Naive thymus-derived CD4-positive, alpha-beta T cell (primary cell): ENCODE data around the gene VAMP1. TPM values are rescaled to one million over a fixed set of nuclear protein-coding genes. Genes with fewer than 3 reads are reported as not detected.

Experiments used
- polyA plus RNA-seq, 2 donors: library from polyadenylated mRNA; unstranded; fragments of 300-500 nt; fragmentation: Illumina TruSeq; gene quantifications; one replicate each; pipeline ENCODE4 v1.2.3, GENCODE V29; 2021
- total RNA-seq, 6 experiments: library from RNA in 5 of 6; stranded (reverse) in 5 of 6; gene quantifications; 1 replicate in 5 of 6; 2 replicates in 1 of 6; pipeline ENCODE4 v1.2.3 and lab custom pipeline; 2021 to 2026

VAMP1 gene
- total and polyA plus RNA-seq, 7 experiments from 2014 or later, result 10.9 to 123 (median 41.0) TPM

Other genes with a start within 250 kb of the VAMP1 start
- not detected for gene PLEKHG6, start 160.0 kb downstream of the VAMP1 start, total RNA-seq
- 1 to 10 TPM in 1 of 2 donors, under 1 TPM in 1; 0.15 to 1.3 TPM for gene PLEKHG6, start 160.0 kb downstream of the VAMP1 start, polyA plus RNA-seq
- 10 to 100 TPM; 40.9 to 99.4 (median 67.3) TPM for gene TNFRSF1A, start 128.6 kb downstream of the VAMP1 start, total RNA-seq
- gene TNFRSF1A, start 128.6 kb downstream of the VAMP1 start, polyA plus RNA-seq, result 10 to 100 TPM; 24.1 to 46.3 TPM
- 1 to 10 TPM in 4 of 5 experiments, under 1 TPM in 1; 0.22 to 5.3 (median 3.6) TPM for gene SCNN1A, start 95.1 kb downstream of the VAMP1 start, total RNA-seq
- 1 to 10 TPM in 1 of 2 donors, under 1 TPM in 1; 0.84 to 1.2 TPM for gene SCNN1A, start 95.1 kb downstream of the VAMP1 start, polyA plus RNA-seq
- gene LTBR, start 86.5 kb downstream of the VAMP1 start, total RNA-seq, result 10 to 100 TPM in 1 of 5 experiments, 1 to 10 TPM in 3, under 1 TPM in 1; 0.34 to 25.2 (median 2.2) TPM
- not detected for gene LTBR, start 86.5 kb downstream of the VAMP1 start, polyA plus RNA-seq
- gene CD27, start 25.7 kb downstream of the VAMP1 start, total RNA-seq, result 100 to 1,000 TPM in 4 of 5 experiments, 10 to 100 TPM in 1; 74.1 to 217 (median 130) TPM
- gene CD27, start 25.7 kb downstream of the VAMP1 start, polyA plus RNA-seq, result 100 to 1,000 TPM; 560 to 590 TPM
- 10 to 100 TPM; 23.0 to 65.4 (median 52.9) TPM for gene TAPBPL, start 18.6 kb downstream of the VAMP1 start, total RNA-seq
- gene TAPBPL, start 18.6 kb downstream of the VAMP1 start, polyA plus RNA-seq, result 100 to 1,000 TPM in 1 of 2 donors, 10 to 100 TPM in 1; 48.7 to 104 TPM
- gene MRPL51, start 22.6 kb upstream of the VAMP1 start, total RNA-seq, result 100 to 1,000 TPM in 1 of 5 experiments, 10 to 100 TPM in 4; 22.5 to 208 (median 80.9) TPM
- 100 to 1,000 TPM; 204 to 220 TPM for gene MRPL51, start 22.6 kb upstream of the VAMP1 start, polyA plus RNA-seq
- 100 to 1,000 TPM in 1 of 5 experiments, 10 to 100 TPM in 4; 30.3 to 121 (median 38.4) TPM for gene NCAPD2, start 23.4 kb upstream of the VAMP1 start, total RNA-seq
- gene NCAPD2, start 23.4 kb upstream of the VAMP1 start, polyA plus RNA-seq, result 10 to 100 TPM; 24.4 to 46.7 TPM
- 1,000 to 10,000 TPM in 1 of 5 experiments, 100 to 1,000 TPM in 4; 330 to 4,503 (median 379) TPM for gene GAPDH, start 63.8 kb upstream of the VAMP1 start, total RNA-seq
- 1,000 to 10,000 TPM; 1,202 to 1,413 TPM for gene GAPDH, start 63.8 kb upstream of the VAMP1 start, polyA plus RNA-seq
- gene IFFO1, start 85.4 kb upstream of the VAMP1 start, total RNA-seq, result 10 to 100 TPM; 28.2 to 55.9 (median 45.9) TPM
- 10 to 100 TPM in 1 of 2 donors, 1 to 10 TPM in 1; 5.4 to 11.4 TPM for gene IFFO1, start 85.4 kb upstream of the VAMP1 start, polyA plus RNA-seq
- 100 to 1,000 TPM in 1 of 5 experiments, 10 to 100 TPM in 4; 74.4 to 102 (median 87.6) TPM for gene NOP2, start 97.6 kb upstream of the VAMP1 start, total RNA-seq
- 10 to 100 TPM; 24.2 to 53.7 TPM for gene NOP2, start 97.6 kb upstream of the VAMP1 start, polyA plus RNA-seq
- 100 to 1,000 TPM; 246 to 387 (median 267) TPM for gene CHD4, start 136.7 kb upstream of the VAMP1 start, total RNA-seq
- 10 to 100 TPM; 41.8 to 91.4 TPM for gene CHD4, start 136.7 kb upstream of the VAMP1 start, polyA plus RNA-seq
- gene LPAR5, start 165.3 kb upstream of the VAMP1 start, total RNA-seq, result 1 to 10 TPM; 3.3 to 8.3 (median 6.4) TPM
- gene LPAR5, start 165.3 kb upstream of the VAMP1 start, polyA plus RNA-seq, result 1 to 10 TPM; 6.6 to 6.9 TPM
- gene ACRBP, start 176.8 kb upstream of the VAMP1 start, total RNA-seq, result 10 to 100 TPM in 2 of 5 experiments, 1 to 10 TPM in 3; 2.3 to 23.0 (median 6.6) TPM
- 1 to 10 TPM in 1 of 2 donors, under 1 TPM in 1; 0.27 to 1.1 TPM for gene ACRBP, start 176.8 kb upstream of the VAMP1 start, polyA plus RNA-seq
- 100 to 1,000 TPM in 1 of 5 experiments, 10 to 100 TPM in 4; 33.1 to 101 (median 39.6) TPM for gene ING4, start 192.4 kb upstream of the VAMP1 start, total RNA-seq
- gene ING4, start 192.4 kb upstream of the VAMP1 start, polyA plus RNA-seq, result 100 to 1,000 TPM; 103 to 106 TPM
- gene ZNF384, start 218.7 kb upstream of the VAMP1 start, total RNA-seq, result 10 to 100 TPM; 62.8 to 98.2 (median 85.4) TPM
- 10 to 100 TPM; 23.8 to 36.8 TPM for gene ZNF384, start 218.7 kb upstream of the VAMP1 start, polyA plus RNA-seq
- 1 to 10 TPM in 3 of 5 experiments, under 1 TPM in 1, not detected in 1; 0.64 to 1.7 (median 1.2) TPM for gene PIANP, start 230.1 kb upstream of the VAMP1 start, total RNA-seq
- gene PIANP, start 230.1 kb upstream of the VAMP1 start, polyA plus RNA-seq, result under 1 TPM; 0.22 to 0.53 TPM